KOPT-K1 (cell line): ENCODE results near the gene GPRIN3.
A peak's percentile ranks its signal among the peaks of the same experiment; 100 is the strongest.

Experiments
- H3K27ac ChIP-seq: fragments of 200-600 bp; sonication (generic); 2 replicates; pipeline ENCODE4 v1.5.1; 2016; ENCODE audit warnings: antibody characterized with exemption, mild to moderate bottlenecking, low read depth, low read length; ENCODE audit not compliant: poor library complexity, severe bottlenecking
- H3K36me3 ChIP-seq: fragments of 200-600 bp; sonication (generic); 2 replicates; pipeline ENCODE4 v1.5.1; 2017; ENCODE audit warnings: antibody characterized with exemption, mild to moderate bottlenecking, low read length, moderate library complexity; ENCODE audit not compliant: insufficient read depth
- H3K9me3 ChIP-seq: fragments of 200-600 bp; sonication (generic); 2 replicates; pipeline ENCODE4 v1.5.1; 2017; ENCODE audit warnings: antibody characterized with exemption, low read length, mild to moderate bottlenecking; ENCODE audit not compliant: insufficient read depth, poor library complexity, severe bottlenecking

The GPRIN3 gene

GRCh38 chr4:89303177-89303576 is 4.4 kb downstream of the GPRIN3 start:
- no peaks in the 10 kb centered on the region for H3K36me3 ChIP-seq
- H3K9me3 ChIP-seq, result no peaks in the 10 kb centered on the region
- H3K27ac ChIP-seq, result peak overlapping the region; percentile 62

GRCh38 chr4:89301902-89302301 is 5.7 kb downstream of the GPRIN3 start:
- peak overlapping the region; percentile 62 for H3K27ac ChIP-seq
- no peaks in the 10 kb centered on the region for H3K36me3 ChIP-seq
- no peaks in the 10 kb centered on the region for H3K9me3 ChIP-seq

- Histone ChIP-seq H3K9me3 (no peaks in the 10 kb centered on the region), H3K27ac (peak overlapping the region; percentile 26), H3K36me3 (no peaks in the 10 kb centered on the region)
These were observed 6.6 kb downstream of the GPRIN3 start for GRCh38 chr4:89301003-89301402.

- Histone ChIP-seq H3K36me3 (no peaks in the 10 kb centered on the region), H3K27ac (peak overlapping the region; percentile 66), H3K9me3 (no peaks in the 10 kb centered on the region)
These were observed 7.1 kb downstream of the GPRIN3 start for GRCh38 chr4:89300499-89300898.

- peak overlapping the region; percentile 66 for H3K27ac ChIP-seq
- H3K9me3 ChIP-seq, result no peaks in the 10 kb centered on the region
- no peaks in the 10 kb centered on the region for H3K36me3 ChIP-seq
These were observed 7.5 kb downstream of the GPRIN3 start for GRCh38 chr4:89300060-89300459.

DNA sequence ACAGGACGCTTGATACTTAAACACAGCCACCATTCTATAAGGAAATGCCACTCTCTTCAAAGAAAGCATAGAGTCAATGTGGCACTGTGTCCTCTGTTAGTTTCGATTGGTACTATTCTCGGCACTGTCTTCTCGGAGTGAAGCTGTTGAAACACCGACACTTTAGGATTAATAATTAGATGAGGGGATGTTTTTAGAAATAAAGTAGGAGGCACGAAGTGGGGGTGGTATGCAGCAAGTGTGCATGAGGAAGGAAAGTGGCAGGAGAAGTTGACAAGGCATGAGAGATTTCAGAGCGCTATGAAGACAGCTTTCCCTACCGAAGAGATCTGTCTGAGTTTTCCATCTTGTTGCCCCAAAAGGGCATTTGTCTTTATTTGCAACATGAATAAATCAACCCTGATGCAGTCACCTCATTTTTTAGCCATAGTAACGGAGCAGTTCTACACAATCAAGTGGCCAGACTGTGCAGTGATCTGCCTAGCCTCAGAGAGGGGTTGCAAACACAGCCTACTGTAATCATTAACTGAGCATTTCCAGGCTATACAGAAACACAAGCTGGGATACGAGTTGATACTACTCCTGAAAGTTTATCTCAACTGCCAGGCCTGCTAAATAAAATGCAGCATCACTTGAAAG is 8.3 kb downstream of the GPRIN3 start:
- Histone ChIP-seq H3K27ac (peak overlapping the region; percentile 66), H3K9me3 (no peaks in the 10 kb centered on the region), H3K36me3 (no peaks in the 10 kb centered on the region)

- Histone ChIP-seq H3K27ac (peak overlapping the region; percentile 66), H3K9me3 (no peaks in the 10 kb centered on the region)
These were observed 8.8 kb downstream of the GPRIN3 start for GRCh38 chr4:89298788-89299152.

DNA sequence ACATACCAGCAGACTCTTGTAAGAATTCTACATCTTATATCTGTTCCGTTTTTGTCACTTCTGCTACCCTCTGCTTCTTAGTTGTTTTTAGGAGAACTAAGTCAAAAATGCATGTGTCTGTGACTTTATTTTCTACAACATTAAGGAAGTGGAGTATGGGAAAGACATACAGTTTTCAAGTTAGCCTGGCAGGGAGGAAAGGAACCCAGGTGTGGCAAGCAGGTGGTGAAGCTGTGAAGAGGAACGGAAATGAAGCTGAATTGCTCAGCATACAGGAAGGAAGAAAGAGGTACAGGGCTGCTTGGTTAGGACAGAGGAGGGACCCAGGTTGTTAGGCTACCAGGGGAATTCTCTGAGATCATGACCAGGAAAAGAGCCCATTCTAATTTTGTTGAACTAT is 9.4 kb downstream of the GPRIN3 start:
- H3K9me3 ChIP-seq, result no peaks in the 10 kb centered on the region
- peak overlapping the region; percentile 66 for H3K27ac ChIP-seq
- H3K36me3 ChIP-seq, result no peaks in the 10 kb centered on the region

More at GRCh38 chr4:89298788-89299152, 8.8 kb downstream of the GPRIN3 start:
- H3K36me3 ChIP-seq, result no peaks in the 10 kb centered on the region

DNA sequence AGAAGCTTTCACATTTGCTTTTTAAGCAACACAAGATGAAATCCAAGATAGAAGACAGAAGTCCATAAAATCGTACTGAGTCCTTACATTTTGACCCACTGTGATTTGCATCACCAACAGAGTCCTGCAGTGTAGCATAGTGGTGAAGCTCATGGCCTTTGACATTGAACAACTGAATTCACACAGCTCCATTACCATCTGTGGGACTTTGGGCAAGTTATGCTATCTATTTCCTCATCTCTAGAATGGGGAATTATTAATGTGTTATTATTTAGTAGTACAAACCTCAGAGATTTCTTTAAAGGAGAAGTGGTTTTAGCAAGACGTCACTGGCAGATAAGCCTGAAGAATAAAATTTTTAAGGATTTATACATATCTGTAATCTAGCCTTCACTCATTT is 10.7 kb downstream of the GPRIN3 start:
- no peaks in the 10 kb centered on the region for H3K36me3 ChIP-seq
- H3K9me3 ChIP-seq, result peaks cover 2% of the 10 kb centered on the region
- H3K27ac ChIP-seq, result no peak overlapping the region

DNA sequence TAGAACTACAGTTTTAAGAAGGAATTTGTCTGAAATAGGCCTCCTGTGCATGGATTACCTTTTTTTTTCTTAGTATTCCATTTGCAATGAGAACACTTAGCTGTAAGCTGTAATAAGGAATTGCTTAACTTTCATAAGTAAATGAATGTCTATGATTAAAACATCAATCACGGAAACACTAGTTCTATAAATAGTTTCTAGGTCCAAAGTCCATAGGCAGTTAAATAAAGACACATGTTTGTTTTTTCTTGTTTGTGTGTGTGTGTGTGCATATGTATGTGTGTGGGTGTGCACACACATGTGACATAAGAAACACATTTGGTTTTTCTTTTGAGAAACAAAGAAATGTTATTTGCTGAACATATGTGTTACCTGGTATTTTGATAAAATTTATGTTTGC is 11.2 kb downstream of the GPRIN3 start:
- Histone ChIP-seq H3K9me3 (peaks cover 5% of the 10 kb centered on the region), H3K27ac (peak overlapping the region; percentile 8)

DNA sequence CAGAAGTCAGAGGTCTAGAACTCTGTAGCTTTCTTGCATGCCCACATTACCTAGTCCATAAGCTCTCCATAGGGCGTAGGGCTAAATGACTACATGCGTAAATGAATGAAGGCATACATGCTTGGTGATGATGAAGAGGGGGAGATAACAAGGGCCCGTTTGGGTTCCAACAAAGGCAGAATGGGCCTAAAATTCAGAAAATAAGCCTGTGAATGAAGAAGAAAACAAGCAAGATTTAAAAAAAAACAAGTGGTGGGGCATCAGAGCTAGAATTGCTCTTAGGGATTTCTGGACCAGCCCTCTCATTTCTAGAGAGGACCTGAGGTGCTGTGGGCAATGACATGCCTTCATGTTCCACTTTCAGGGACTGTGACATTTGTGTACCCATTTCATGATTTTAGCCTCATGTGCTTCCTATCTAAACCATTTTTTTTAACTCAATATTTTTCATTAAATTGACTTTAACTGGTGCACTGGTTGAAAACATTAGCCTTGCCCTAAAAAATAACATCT is 12.1 kb downstream of the GPRIN3 start:
- H3K9me3 ChIP-seq, result peaks cover 5% of the 10 kb centered on the region
- H3K36me3 ChIP-seq, result no peaks in the 10 kb centered on the region
- H3K27ac ChIP-seq, result peak overlapping the region; percentile 69

More for the DNA sequence above, 11.2 kb downstream of the GPRIN3 start:
- H3K36me3 ChIP-seq, result no peaks in the 10 kb centered on the region

DNA sequence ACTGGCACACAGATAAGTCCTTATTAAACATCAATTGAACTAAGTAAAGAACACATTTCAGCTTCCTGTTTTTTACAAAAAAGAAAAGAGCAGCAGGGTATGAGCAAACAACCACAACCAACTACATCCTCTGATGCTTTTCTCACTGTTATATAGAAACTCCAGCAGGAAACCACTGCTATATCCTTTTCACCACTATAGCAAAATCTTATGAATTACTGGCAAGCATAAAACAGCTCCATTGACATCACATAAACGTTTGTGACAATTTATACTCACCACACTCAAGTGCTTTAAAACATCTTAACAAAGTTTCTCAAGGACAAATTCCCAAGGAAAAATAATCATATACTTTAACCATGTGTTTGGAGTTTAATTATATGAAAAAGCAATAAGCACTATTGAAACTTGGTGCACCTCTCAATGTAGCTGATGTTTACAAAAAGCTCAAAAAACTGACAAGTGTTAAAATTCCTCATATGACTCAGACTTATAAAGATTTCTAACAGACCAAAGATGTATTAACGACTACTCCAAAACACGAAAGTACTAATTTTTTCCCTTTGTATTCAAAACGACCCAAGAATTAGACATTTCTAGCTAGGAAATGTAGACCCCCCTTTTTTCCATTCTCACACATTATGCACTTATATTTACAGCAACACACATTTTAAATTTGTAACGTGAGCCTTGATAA is 12.9 kb downstream of the GPRIN3 start:
- Histone ChIP-seq H3K36me3 (no peaks in the 10 kb centered on the region), H3K9me3 (peaks cover 5% of the 10 kb centered on the region), H3K27ac (peak overlapping the region; percentile 69)

DNA sequence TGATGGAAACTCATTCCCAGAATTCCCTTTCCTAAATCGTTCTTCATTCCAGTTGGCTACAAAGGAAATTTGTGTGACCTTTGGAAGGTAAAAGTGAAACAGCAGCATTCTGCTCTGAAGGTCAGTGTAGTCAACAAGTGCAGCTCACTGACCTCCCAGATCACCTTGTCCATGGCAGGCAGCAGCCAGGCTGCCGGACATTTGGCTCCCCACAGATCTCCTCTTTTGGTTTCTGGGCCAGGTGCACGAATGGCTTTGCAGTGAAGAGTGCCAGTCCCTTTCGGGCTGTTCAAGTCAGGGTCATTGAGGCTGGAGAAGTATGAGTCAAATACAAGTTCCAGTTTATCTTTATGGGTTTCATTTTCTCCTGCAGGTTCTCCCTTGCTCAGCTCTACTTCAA is 14.3 kb downstream of the GPRIN3 start:
- peaks cover 5% of the 10 kb centered on the region for H3K9me3 ChIP-seq
- H3K27ac ChIP-seq, result peak overlapping the region; percentile 69

DNA sequence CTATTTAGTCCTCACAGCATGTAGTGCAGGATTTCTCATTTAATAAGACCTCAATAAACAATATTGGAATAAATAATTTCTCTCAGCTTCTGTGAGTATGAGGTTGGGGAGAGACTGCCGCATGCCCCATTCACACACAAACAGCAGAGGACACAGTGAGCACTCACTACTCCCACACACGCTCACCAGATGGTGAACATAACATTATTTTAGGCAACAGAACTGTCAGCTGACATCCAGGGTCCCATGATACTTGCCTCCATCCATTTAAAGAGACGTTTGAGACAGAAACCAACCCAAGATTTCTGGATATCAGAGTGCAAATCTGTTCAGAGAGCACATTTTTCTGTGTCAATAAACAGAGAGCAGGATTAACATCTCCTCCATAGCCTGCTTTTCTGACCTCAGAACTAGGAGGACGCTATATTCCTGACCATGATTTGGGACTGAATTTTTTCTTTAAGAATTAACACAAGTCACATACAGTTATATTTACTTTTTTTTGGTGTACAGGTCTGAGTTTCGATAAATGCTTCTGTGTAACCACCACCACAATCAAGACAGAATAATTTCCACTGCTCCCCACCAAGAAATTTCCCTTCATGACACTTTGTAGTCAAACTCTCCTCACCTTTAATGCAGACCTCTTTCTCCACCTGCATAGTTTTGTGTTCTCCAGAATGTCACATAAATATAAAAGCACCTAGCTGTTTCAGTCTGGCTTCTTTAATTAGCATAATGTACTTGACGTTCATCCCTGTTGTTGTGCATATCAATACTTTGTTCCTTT is 16.7 kb downstream of the GPRIN3 start:
- Histone ChIP-seq H3K9me3 (peaks cover 5% of the 10 kb centered on the region), H3K36me3 (no peaks in the 10 kb centered on the region), H3K27ac (no peak overlapping the region)

More for the DNA sequence above, 14.3 kb downstream of the GPRIN3 start:
- H3K36me3 ChIP-seq, result no peaks in the 10 kb centered on the region

- peaks cover 5% of the 10 kb centered on the region for H3K9me3 ChIP-seq
- H3K27ac ChIP-seq, result no peak overlapping the region
- H3K36me3 ChIP-seq, result no peaks in the 10 kb centered on the region
These were observed 18.3 kb downstream of the GPRIN3 start for GRCh38 chr4:89289312-89289711.
